H1 (cell line): ENCODE results near the gene ELMO1. TPM values are rescaled to one million over a fixed set of nuclear protein-coding genes. Genes with fewer than 3 reads are reported as not detected.

Experiments
- CHD7 ChIP-seq: fragments of 300-600 bp; sonication (generic); IDR thresholded peaks from 2 replicates; pipeline ENCODE4 v1.7.1; 2012; ENCODE audit warnings: low read length, moderate library complexity, mild to moderate bottlenecking, inconsistent platforms; ENCODE audit not compliant: insufficient replicate concordance
- TCF12 ChIP-seq: IDR thresholded peaks from 2 replicates; pipeline ENCODE4 v1.6.1; 2011; ENCODE audit warnings: low read depth, mild to moderate bottlenecking, low read length
- polyA plus RNA-seq, 7 experiments: library from polyadenylated mRNA; depleted of rRNA in 3 of 7; stranded (reverse) in 5 of 7; unstranded in 2 of 7; fragments of >200 nt in 5 of 7; fragments of 200-250 nt in 2 of 7; gene quantifications; 1 replicate in 5 of 7; 2 replicates in 1 of 7; 4 replicates in 1 of 7; pipeline versions ENCODE4 v1.2.1 to v1.2.3, GENCODE V29; 2011 to 2013; ENCODE audit warnings: missing spikeins in 2 of 7, mixed read lengths in 2 of 7
- total RNA-seq: library from RNA; stranded (reverse); fragmentation: NEBNext Ultra II Directional; extraction: Animal tissue kit (Norgen Biotek cat#: 25700); gene quantifications from 2 replicates; pipeline ENCODE4 v1.2.1, GENCODE V29; 2021

Gene ELMO1
- total and polyA plus RNA-seq, 2 of the 8 experiments (the other 6 are each of a cell fraction or from before 2014, with no cell fraction given) = 18.4 to 21.0 TPM

GRCh38 chr7:37282093-37282444 is 166.6 kb downstream of the ELMO1 start (continued):
- no peak for TF ChIP-seq CHD7
- no peak for TF ChIP-seq TCF12
- TF ChIP-seq, all 59 proteins: peak for 0
